HEK293 (cell line): ENCODE measurements around the gene ACHE.

Experiments used
- GLIS2 ChIP-seq: fragments of 450-650 bp; formaldehyde crosslinking; IDR thresholded peaks from 2 replicates; pipeline ENCODE4 v1.5.1; 2016; ENCODE audit warnings: missing biosample characterization, missing genetic modification characterization
- KLF1 ChIP-seq: fragments of 450-650 bp; formaldehyde crosslinking; IDR thresholded peaks from 2 replicates; pipeline ENCODE4 v1.5.1; 2016; ENCODE audit warnings: missing biosample characterization, missing genetic modification characterization
- SP3 ChIP-seq: fragments of 450-650 bp; formaldehyde crosslinking; IDR thresholded peaks from 2 replicates; pipeline ENCODE4 v1.5.1; 2016; ENCODE audit warnings: missing biosample characterization, missing genetic modification characterization
- SP7 ChIP-seq: fragments of 450-650 bp; formaldehyde crosslinking; IDR thresholded peaks from 2 replicates; pipeline ENCODE4 v1.5.1; 2016; ENCODE audit warnings: missing biosample characterization, missing genetic modification characterization
- TRIM28 ChIP-seq: IDR thresholded peaks from 2 replicates; pipeline ENCODE4 v1.6.1; 2011; ENCODE audit warnings: low read length, control low read depth, borderline replicate concordance
- ZBTB17 ChIP-seq: fragments of 450-650 bp; formaldehyde crosslinking; IDR thresholded peaks from 2 replicates; pipeline ENCODE4 v1.5.1; 2016; ENCODE audit warnings: missing biosample characterization, missing genetic modification characterization
- ZFP37 ChIP-seq: fragments of 450-650 bp; formaldehyde crosslinking; IDR thresholded peaks from 2 replicates; pipeline ENCODE4 v1.5.1; 2016; ENCODE audit warnings: missing biosample characterization, missing genetic modification characterization
- ZNF133 ChIP-seq: fragments of 450-650 bp; formaldehyde crosslinking; IDR thresholded peaks from 2 replicates; pipeline ENCODE4 v1.5.1; 2016; ENCODE audit warnings: missing biosample characterization, missing genetic modification characterization
- ZNF138 ChIP-seq: fragments of 450-650 bp; formaldehyde crosslinking; IDR thresholded peaks from 2 replicates; pipeline ENCODE4 v1.5.1; 2016; ENCODE audit warnings: missing biosample characterization, missing genetic modification characterization, borderline replicate concordance
- ZNF146 ChIP-seq: fragments of 450-650 bp; formaldehyde crosslinking; IDR thresholded peaks from 2 replicates; pipeline ENCODE4 v1.5.1; 2016; ENCODE audit warnings: missing biosample characterization, missing genetic modification characterization
- ZNF169 ChIP-seq: fragments of 450-650 bp; formaldehyde crosslinking; IDR thresholded peaks from 2 replicates; pipeline ENCODE4 v1.5.1; 2016; ENCODE audit warnings: missing biosample characterization, missing genetic modification characterization
- ZNF211 ChIP-seq: fragments of 450-650 bp; formaldehyde crosslinking; IDR thresholded peaks from 2 replicates; pipeline ENCODE4 v1.5.1; 2016; ENCODE audit warnings: low read depth, missing biosample characterization, missing genetic modification characterization
- ZNF248 ChIP-seq: fragments of 450-650 bp; formaldehyde crosslinking; IDR thresholded peaks from 2 replicates; pipeline ENCODE4 v1.5.1; 2017; ENCODE audit warnings: missing biosample characterization, missing genetic modification characterization
- ZNF341 ChIP-seq: fragments of 450-650 bp; formaldehyde crosslinking; IDR thresholded peaks from 2 replicates; pipeline ENCODE4; 2016; ENCODE audit warnings: low read depth, missing biosample characterization, missing genetic modification characterization
- ZNF350 ChIP-seq: fragments of 450-650 bp; formaldehyde crosslinking; IDR thresholded peaks from 2 replicates; pipeline ENCODE4 v1.5.0; 2017; ENCODE audit warnings: missing biosample characterization, mild to moderate bottlenecking, missing genetic modification characterization
- ZNF473 ChIP-seq: fragments of 450-650 bp; formaldehyde crosslinking; IDR thresholded peaks from 2 replicates; pipeline ENCODE4 v1.5.1; 2017; ENCODE audit warnings: missing biosample characterization, missing genetic modification characterization
- ZNF549 ChIP-seq: fragments of 450-650 bp; IDR thresholded peaks from 2 replicates; pipeline ENCODE4 v1.5.1; 2018; ENCODE audit warnings: missing biosample characterization, missing genetic modification characterization, mild to moderate bottlenecking, inconsistent platforms, moderate library complexity
- ZNF558 ChIP-seq: fragments of 450-650 bp; formaldehyde crosslinking; IDR thresholded peaks from 2 replicates; pipeline ENCODE4 v1.5.1; 2016; ENCODE audit warnings: missing biosample characterization, missing genetic modification characterization
- ZNF571 ChIP-seq: fragments of 450-650 bp; formaldehyde crosslinking; IDR thresholded peaks from 2 replicates; pipeline ENCODE4 v1.5.0; 2017; ENCODE audit warnings: missing biosample characterization, missing genetic modification characterization
- ZNF629 ChIP-seq: fragments of 450-650 bp; formaldehyde crosslinking; IDR thresholded peaks from 2 replicates; pipeline ENCODE4 v1.5.1; 2017; ENCODE audit warnings: missing biosample characterization, missing genetic modification characterization
- ZNF677 ChIP-seq: fragments of 450-650 bp; IDR thresholded peaks from 2 replicates; pipeline ENCODE4 v1.5.0; 2018; ENCODE audit warnings: missing biosample characterization, mild to moderate bottlenecking, missing genetic modification characterization, moderate library complexity
- ZNF785 ChIP-seq: fragments of 450-650 bp; formaldehyde crosslinking; IDR thresholded peaks from 2 replicates; pipeline ENCODE4 v1.5.1; 2016; ENCODE audit warnings: missing biosample characterization, missing genetic modification characterization
- ZNF830 ChIP-seq: fragments of 450-650 bp; IDR thresholded peaks from 2 replicates; pipeline ENCODE4 v1.5.0; 2018; ENCODE audit warnings: missing biosample characterization, missing genetic modification characterization, low read depth, mild to moderate bottlenecking, moderate library complexity
- ZNF843 ChIP-seq: fragments of 450-650 bp; formaldehyde crosslinking; IDR thresholded peaks from 2 replicates; pipeline ENCODE4 v1.5.1; 2016; ENCODE audit warnings: missing biosample characterization, missing genetic modification characterization
- ZXDB ChIP-seq: fragments of 450-650 bp; formaldehyde crosslinking; IDR thresholded peaks from 2 replicates; pipeline ENCODE4 v1.5.1; 2016; ENCODE audit warnings: missing biosample characterization, missing genetic modification characterization
- TF ChIP-seq, protein P1 (sequence below): fragments of 450-650 bp; formaldehyde crosslinking; IDR thresholded peaks from 2 replicates; pipeline ENCODE4 v1.5.1; 2016; ENCODE audit warnings: missing biosample characterization, missing genetic modification characterization
- TF ChIP-seq, protein P2 (sequence below): fragments of 450-650 bp; formaldehyde crosslinking; IDR thresholded peaks from 2 replicates; pipeline ENCODE4 v1.5.1; 2016; ENCODE audit warnings: missing biosample characterization, missing genetic modification characterization
- TF ChIP-seq, protein P3 (sequence below): fragments of 450-650 bp; formaldehyde crosslinking; IDR thresholded peaks from 2 replicates; pipeline ENCODE4 v1.5.1; 2016; ENCODE audit warnings: missing biosample characterization, missing genetic modification characterization
- TF ChIP-seq, protein P4 (sequence below): fragments of 450-650 bp; formaldehyde crosslinking; IDR thresholded peaks from 2 replicates; pipeline ENCODE4 v1.5.1; 2016; ENCODE audit warnings: missing biosample characterization, missing genetic modification characterization
- TF ChIP-seq, protein P5 (sequence below): fragments of 450-650 bp; formaldehyde crosslinking; IDR thresholded peaks from 2 replicates; pipeline ENCODE4 v1.5.0; 2017; ENCODE audit warnings: missing biosample characterization, missing genetic modification characterization, borderline replicate concordance
- TF ChIP-seq, protein P6 (sequence below): fragments of 450-650 bp; formaldehyde crosslinking; IDR thresholded peaks from 2 replicates; pipeline ENCODE4 v1.5.1; 2016; ENCODE audit warnings: missing biosample characterization, missing genetic modification characterization

Gene ACHE

DNA sequence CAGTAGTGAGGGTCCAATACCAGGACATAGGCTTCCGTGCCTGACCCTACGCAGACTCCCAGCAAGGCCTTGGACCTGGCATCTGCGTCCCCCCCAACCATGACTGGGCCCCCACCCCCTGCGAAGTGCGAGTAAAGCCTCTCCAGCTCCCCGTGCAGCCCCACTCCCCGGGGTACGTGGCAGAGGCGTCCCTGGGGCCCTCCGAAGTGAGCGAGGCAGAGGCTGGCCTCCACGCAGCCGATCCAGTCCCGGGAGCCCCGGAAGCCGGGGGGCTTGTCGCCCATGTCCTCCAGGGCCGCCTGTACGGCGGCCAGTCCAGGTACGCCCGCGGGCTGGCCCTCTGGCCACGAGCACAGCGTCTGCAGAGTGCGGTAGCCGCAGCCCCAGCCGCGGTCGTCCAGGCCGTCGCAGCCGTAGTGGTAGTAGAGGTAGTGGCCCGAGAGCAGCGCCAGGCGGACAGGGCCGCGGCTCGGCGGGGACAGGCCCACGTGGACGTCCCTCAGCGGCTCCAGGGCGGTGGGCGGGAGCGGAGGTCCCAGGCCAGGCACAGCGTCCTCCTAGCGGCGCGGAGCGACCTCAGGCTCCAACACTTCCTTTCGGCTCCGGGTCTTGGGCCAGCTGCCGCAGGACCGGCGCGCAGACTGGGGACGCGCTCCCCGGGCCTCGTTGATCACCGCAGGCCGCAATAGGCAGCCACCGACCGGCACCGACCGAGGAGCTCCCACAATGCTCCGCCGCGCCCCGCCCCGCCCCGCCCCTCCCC is 6.5 kb downstream of the ACHE start, which contains the start of gene UFSP1 (continued):
- no peak for TF ChIP-seq ZNF571
- TF ChIP-seq TRIM28: no peak
- TF ChIP-seq ZFP37 (tag by site-specific recombination): peak; percentile 99
- no peak for TF ChIP-seq ZNF677 (tag by site-specific recombination)
- TF ChIP-seq, protein P1, sequence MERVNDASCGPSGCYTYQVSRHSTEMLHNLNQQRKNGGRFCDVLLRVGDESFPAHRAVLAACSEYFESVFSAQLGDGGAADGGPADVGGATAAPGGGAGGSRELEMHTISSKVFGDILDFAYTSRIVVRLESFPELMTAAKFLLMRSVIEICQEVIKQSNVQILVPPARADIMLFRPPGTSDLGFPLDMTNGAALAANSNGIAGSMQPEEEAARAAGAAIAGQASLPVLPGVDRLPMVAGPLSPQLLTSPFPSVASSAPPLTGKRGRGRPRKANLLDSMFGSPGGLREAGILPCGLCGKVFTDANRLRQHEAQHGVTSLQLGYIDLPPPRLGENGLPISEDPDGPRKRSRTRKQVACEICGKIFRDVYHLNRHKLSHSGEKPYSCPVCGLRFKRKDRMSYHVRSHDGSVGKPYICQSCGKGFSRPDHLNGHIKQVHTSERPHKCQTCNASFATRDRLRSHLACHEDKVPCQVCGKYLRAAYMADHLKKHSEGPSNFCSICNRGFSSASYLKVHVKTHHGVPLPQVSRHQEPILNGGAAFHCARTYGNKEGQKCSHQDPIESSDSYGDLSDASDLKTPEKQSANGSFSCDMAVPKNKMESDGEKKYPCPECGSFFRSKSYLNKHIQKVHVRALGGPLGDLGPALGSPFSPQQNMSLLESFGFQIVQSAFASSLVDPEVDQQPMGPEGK (tag by site-specific recombination): peak; percentile 84
- TF ChIP-seq ZNF133: no peak
- TF ChIP-seq ZNF549 (tag by site-specific recombination): no peak
- TF ChIP-seq ZNF341 (tag by site-specific recombination): no peak
- no peak for TF ChIP-seq ZNF558 (tag by site-specific recombination)
- TF ChIP-seq, protein P2, sequence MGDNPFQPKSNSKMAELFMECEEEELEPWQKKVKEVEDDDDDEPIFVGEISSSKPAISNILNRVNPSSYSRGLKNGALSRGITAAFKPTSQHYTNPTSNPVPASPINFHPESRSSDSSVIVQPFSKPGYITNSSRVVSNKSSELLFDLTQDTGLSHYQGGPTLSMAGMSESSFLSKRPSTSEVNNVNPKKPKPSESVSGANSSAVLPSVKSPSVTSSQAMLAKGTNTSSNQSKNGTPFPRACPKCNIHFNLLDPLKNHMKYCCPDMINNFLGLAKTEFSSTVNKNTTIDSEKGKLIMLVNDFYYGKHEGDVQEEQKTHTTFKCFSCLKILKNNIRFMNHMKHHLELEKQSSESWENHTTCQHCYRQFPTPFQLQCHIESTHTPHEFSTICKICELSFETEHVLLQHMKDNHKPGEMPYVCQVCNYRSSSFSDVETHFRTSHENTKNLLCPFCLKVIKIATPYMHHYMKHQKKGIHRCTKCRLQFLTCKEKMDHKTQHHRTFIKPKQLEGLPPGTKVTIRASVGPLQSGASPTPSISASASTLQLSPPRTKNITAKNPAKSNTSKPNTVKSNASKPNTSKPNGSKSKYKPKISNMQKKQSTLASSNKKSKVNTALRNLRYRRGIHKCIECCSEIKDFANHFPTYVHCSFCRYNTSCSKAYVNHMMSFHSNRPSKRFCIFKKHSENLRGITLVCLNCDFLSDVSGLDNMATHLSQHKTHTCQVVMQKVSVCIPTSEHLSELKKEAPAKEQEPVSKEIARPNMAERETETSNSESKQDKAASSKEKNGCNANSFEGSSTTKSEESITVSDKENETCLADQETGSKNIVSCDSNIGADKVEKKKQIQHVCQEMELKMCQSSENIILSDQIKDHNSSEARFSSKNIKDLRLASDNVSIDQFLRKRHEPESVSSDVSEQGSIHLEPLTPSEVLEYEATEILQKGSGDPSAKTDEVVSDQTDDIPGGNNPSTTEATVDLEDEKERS: no peak
- peak; percentile 62 for TF ChIP-seq ZNF843 (tag by site-specific recombination)
- TF ChIP-seq, protein P3, sequence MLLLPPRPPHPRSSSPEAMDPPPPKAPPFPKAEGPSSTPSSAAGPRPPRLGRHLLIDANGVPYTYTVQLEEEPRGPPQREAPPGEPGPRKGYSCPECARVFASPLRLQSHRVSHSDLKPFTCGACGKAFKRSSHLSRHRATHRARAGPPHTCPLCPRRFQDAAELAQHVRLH (tag by site-specific recombination): 0 out of 2 replicates have a peak, but pooled peaks have one; percentile 46
- peak; percentile 73 for TF ChIP-seq ZXDB (tag by site-specific recombination)
- TF ChIP-seq ZNF248 (tag by site-specific recombination): no peak
- no peak for TF ChIP-seq ZNF350 (tag by site-specific recombination)
- no peak for TF ChIP-seq ZNF138 (tag by site-specific recombination)
- no peak for TF ChIP-seq ZNF169 (tag by site-specific recombination)
- peak; percentile 53 for TF ChIP-seq KLF1 (tag by site-specific recombination)
- TF ChIP-seq ZBTB17: peak; percentile 75; the same call in 1 of the 2 replicates
- TF ChIP-seq, protein P4, sequence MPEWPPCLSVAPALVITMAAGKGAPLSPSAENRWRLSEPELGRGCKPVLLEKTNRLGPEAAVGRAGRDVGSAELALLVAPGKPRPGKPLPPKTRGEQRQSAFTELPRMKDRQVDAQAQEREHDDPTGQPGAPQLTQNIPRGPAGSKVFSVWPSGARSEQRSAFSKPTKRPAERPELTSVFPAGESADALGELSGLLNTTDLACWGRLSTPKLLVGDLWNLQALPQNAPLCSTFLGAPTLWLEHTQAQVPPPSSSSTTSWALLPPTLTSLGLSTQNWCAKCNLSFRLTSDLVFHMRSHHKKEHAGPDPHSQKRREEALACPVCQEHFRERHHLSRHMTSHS (tag by site-specific recombination): no peak
- TF ChIP-seq ZNF146 (tag by site-specific recombination): peak; percentile 67; the same call in 1 of the 2 replicates
- TF ChIP-seq SP3 (tag by site-specific recombination): peak; percentile 79
- TF ChIP-seq, protein P5, sequence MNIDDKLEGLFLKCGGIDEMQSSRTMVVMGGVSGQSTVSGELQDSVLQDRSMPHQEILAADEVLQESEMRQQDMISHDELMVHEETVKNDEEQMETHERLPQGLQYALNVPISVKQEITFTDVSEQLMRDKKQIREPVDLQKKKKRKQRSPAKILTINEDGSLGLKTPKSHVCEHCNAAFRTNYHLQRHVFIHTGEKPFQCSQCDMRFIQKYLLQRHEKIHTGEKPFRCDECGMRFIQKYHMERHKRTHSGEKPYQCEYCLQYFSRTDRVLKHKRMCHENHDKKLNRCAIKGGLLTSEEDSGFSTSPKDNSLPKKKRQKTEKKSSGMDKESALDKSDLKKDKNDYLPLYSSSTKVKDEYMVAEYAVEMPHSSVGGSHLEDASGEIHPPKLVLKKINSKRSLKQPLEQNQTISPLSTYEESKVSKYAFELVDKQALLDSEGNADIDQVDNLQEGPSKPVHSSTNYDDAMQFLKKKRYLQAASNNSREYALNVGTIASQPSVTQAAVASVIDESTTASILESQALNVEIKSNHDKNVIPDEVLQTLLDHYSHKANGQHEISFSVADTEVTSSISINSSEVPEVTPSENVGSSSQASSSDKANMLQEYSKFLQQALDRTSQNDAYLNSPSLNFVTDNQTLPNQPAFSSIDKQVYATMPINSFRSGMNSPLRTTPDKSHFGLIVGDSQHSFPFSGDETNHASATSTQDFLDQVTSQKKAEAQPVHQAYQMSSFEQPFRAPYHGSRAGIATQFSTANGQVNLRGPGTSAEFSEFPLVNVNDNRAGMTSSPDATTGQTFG (tag by site-specific recombination): 0 out of 2 replicates have a peak, but pooled peaks have one; percentile 8
- peak; percentile 27 for TF ChIP-seq ZNF629 (tag by site-specific recombination)
- peak; percentile 92 for TF ChIP-seq GLIS2 (tag by site-specific recombination)
- no peak for TF ChIP-seq ZNF830 (tag by site-specific recombination)
- TF ChIP-seq ZNF785 (tag by site-specific recombination): peak; percentile 82; the same call in 1 of the 2 replicates
- no peak for TF ChIP-seq ZNF211
- peak; percentile 74 for TF ChIP-seq SP7 (tag by site-specific recombination)
- no peak for TF ChIP-seq ZNF473 (tag by site-specific recombination)
- TF ChIP-seq, protein P6, sequence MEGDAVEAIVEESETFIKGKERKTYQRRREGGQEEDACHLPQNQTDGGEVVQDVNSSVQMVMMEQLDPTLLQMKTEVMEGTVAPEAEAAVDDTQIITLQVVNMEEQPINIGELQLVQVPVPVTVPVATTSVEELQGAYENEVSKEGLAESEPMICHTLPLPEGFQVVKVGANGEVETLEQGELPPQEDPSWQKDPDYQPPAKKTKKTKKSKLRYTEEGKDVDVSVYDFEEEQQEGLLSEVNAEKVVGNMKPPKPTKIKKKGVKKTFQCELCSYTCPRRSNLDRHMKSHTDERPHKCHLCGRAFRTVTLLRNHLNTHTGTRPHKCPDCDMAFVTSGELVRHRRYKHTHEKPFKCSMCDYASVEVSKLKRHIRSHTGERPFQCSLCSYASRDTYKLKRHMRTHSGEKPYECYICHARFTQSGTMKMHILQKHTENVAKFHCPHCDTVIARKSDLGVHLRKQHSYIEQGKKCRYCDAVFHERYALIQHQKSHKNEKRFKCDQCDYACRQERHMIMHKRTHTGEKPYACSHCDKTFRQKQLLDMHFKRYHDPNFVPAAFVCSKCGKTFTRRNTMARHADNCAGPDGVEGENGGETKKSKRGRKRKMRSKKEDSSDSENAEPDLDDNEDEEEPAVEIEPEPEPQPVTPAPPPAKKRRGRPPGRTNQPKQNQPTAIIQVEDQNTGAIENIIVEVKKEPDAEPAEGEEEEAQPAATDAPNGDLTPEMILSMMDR (tag by site-specific recombination): peak; percentile 70
